K562 (cell line): ENCODE data around the gene GPR152. TPM values are rescaled to one million over a fixed set of nuclear protein-coding genes. Genes with fewer than 3 reads are reported as not detected.
"Not testable (repeated sequence)": the region's sequence is repeated elsewhere in the genome, so short reads cannot be mapped to it uniquely, and the experiment has no call there.

ENCODE experiments used
- ATAC-seq: fragments of 200-7000 bp; cut with Tn5 transposase; 3 replicates; pipeline ENCODE4 v1.9.1; 2020; ENCODE audit warnings: moderate library complexity
- BruUV-seq: library from RNA; stranded (reverse); fragments of 400-500 nt; replicated peaks from 2 replicates; lab custom pipeline; 2021; lab: Mats Ljungman, UMichigan
- CTCF ChIA-PET: fragments of 300-600 bp; formaldehyde crosslinking; extraction: SDS; loops from one replicate; lab custom pipeline; 2021; ENCODE audit warnings: low intra/inter-chr PET ratio; lab: Yijun Ruan, JAX
- POLR2A ChIA-PET: fragments of 300-600, 350-650 bp; sonication (Branson Sonifier 250); formaldehyde crosslinking; extraction: SDS; loops from one replicate; lab custom pipeline; 2021; ENCODE audit warnings: antibody characterized with exemption, inconsistent platforms; lab: Yijun Ruan, JAX
- DNase-seq, 4 experiments: peaks; one replicate each; pipeline versions ENCODE4 v3.0.0 to v3.0.0-alpha.2; 2011 to 2018; ENCODE audit warnings: low spot score in 3 of 4, mixed read lengths in 3 of 4; ENCODE audit errors: extremely low read depth in 1 of 4
- FAIRE-seq: peaks from 2 replicates; lab custom pipeline; 2011; peaks lifted over from hg19 to GRCh38; lab: Jason Lieb, UNC
- H2AFZ ChIP-seq: 2 replicates; pipeline ENCODE4 v1.6.0; 2011; ENCODE audit warnings: low read depth, low read length, control low read depth, inconsistent platforms
- H3K27ac ChIP-seq: fragments of 200-600 bp; 3 replicates; pipeline ENCODE4 v1.8.0; 2011; ENCODE audit warnings: low read depth, mild to moderate bottlenecking, control low read depth, inconsistent platforms, low read length, moderate library complexity, mixed read lengths; ENCODE audit errors: extremely low read depth
- H3K27me3 ChIP-seq, 2 experiments: fragments of 300-600 bp in 1 of 2; 2 replicates in 1 of 2; 3 replicates in 1 of 2; pipeline versions ENCODE4 v1.6.0 to v1.8.0; 2011; ENCODE audit warnings: inconsistent platforms in 2 of 2, low read length in 2 of 2, mild to moderate bottlenecking in 1 of 2, mixed read lengths in 1 of 2, moderate library complexity in 1 of 2; ENCODE audit not compliant: control insufficient read depth in 2 of 2, insufficient read depth in 2 of 2
- H3K36me3 ChIP-seq: fragments of 300-600 bp; 3 replicates; pipeline ENCODE4 v1.8.0; 2011; ENCODE audit warnings: mild to moderate bottlenecking, low read length, inconsistent platforms; ENCODE audit not compliant: control insufficient read depth, insufficient read depth
- H3K4me1 ChIP-seq, 2 experiments: fragments of 200-600 bp in 1 of 2; replicated peaks in 1 of 2; 2 replicates in 1 of 2; 3 replicates in 1 of 2; pipeline versions ENCODE4 v1.5.1 to v1.8.0; 2011; ENCODE audit warnings: inconsistent platforms in 2 of 2, low read length in 2 of 2, mild to moderate bottlenecking in 1 of 2, mixed read lengths in 1 of 2, moderate library complexity in 1 of 2; ENCODE audit not compliant: control insufficient read depth in 2 of 2, insufficient read depth in 2 of 2
- H3K4me2 ChIP-seq: 2 replicates; pipeline ENCODE4 v1.6.1; 2011; ENCODE audit warnings: low read length, control low read depth, inconsistent platforms, mixed read lengths; ENCODE audit not compliant: insufficient read depth
- H3K4me3 ChIP-seq: fragments of 200-600 bp; sonication (generic), shearing (Covaris generic); 2 replicates; pipeline ENCODE4 v1.5.1; 2016; ENCODE audit warnings: control low read depth, inconsistent platforms
- H3K79me2 ChIP-seq: fragments of 200-600 bp; 3 replicates; pipeline ENCODE4 v1.8.0; 2011; ENCODE audit warnings: low read length, inconsistent platforms; ENCODE audit not compliant: control insufficient read depth, insufficient read depth
- H3K9ac ChIP-seq, 2 experiments: 2 replicates each; pipeline versions ENCODE4 v1.6.0 to v1.6.1; 2011; ENCODE audit warnings: low read depth in 2 of 2, low read length in 2 of 2, control low read depth in 1 of 2, inconsistent platforms in 1 of 2, mild to moderate bottlenecking in 1 of 2, mixed read lengths in 1 of 2; ENCODE audit not compliant: insufficient read depth in 1 of 2
- H3K9me1 ChIP-seq: one replicate; pipeline ENCODE4 v1.6.0; 2011; ENCODE audit warnings: inconsistent platforms, mild to moderate bottlenecking, low read length, moderate library complexity; ENCODE audit not compliant: control insufficient read depth, insufficient read depth
- H3K9me3 ChIP-seq: replicated peaks from 2 replicates; pipeline ENCODE4 v1.5.1; 2011; ENCODE audit warnings: low read depth, low read length, inconsistent platforms; ENCODE audit not compliant: control insufficient read depth, insufficient read depth
- H4K20me1 ChIP-seq: replicated peaks from 2 replicates; pipeline ENCODE4 v1.6.1; 2011; ENCODE audit warnings: low read length, inconsistent platforms, mixed read lengths; ENCODE audit not compliant: control insufficient read depth, insufficient read depth
- ADNP ChIP-seq: fragments of 200-800 bp; sonication (Bioruptor generic); IDR thresholded peaks from 2 replicates; pipeline ENCODE4 v1.6.1; 2016; ENCODE audit warnings: missing genetic modification characterization, missing compliant biosample characterization
- BCOR ChIP-seq: fragments of 450-650 bp; IDR thresholded peaks from 2 replicates; pipeline ENCODE4 v1.6.1; 2016
- DPF2 ChIP-seq: fragments of 450-650 bp; IDR thresholded peaks from 2 replicates; pipeline ENCODE4 v1.6.1; 2016
- FOSL1 ChIP-seq: fragments of 200-800 bp; sonication (Bioruptor generic); conservative IDR thresholded peaks from 2 replicates; pipeline ENCODE4 v1.6.1; 2016; ENCODE audit warnings: missing genetic modification characterization, missing compliant biosample characterization
- JUND ChIP-seq, 2 experiments: IDR thresholded peaks; 2 replicates in 1 of 2; 3 replicates in 1 of 2; pipeline ENCODE4 v1.6.1; 2011; ENCODE audit warnings: borderline replicate concordance in 2 of 2, low read depth in 2 of 2, low read length in 2 of 2, improper control_type of control experiment in 1 of 2, missing biosample characterization in 1 of 2, missing genetic modification characterization in 1 of 2, missing genetic modification reagents in 1 of 2
- KDM1A ChIP-seq, 2 experiments: fragments of 450-650 bp; IDR thresholded peaks; 2 replicates each; pipeline ENCODE4 v1.6.1; 2016; ENCODE audit warnings: mild to moderate bottlenecking in 2 of 2
- PML ChIP-seq: IDR thresholded peaks from 2 replicates; pipeline ENCODE4 v1.6.1; 2012; ENCODE audit warnings: low read length, inconsistent platforms
- POLR2G ChIP-seq: fragments of 200-400 bp; formaldehyde crosslinking; IDR thresholded peaks from 2 replicates; pipeline ENCODE4 v1.6.1; 2017; ENCODE audit warnings: low read depth, mild to moderate bottlenecking, antibody characterized with exemption, low read length, moderate library complexity
- STAG1 ChIP-seq: sonication (generic); formaldehyde crosslinking; IDR thresholded peaks from 2 replicates; pipeline ENCODE4 v1.5.0; 2020; ENCODE audit warnings: missing genetic modification reagents, borderline replicate concordance
- TAF15 ChIP-seq: fragments of 200-400 bp; formaldehyde crosslinking; IDR thresholded peaks from 2 replicates; pipeline ENCODE4 v1.6.1; 2017; ENCODE audit warnings: mild to moderate bottlenecking, low read depth, low read length, moderate library complexity
- ZNF121 ChIP-seq: sonication (generic); formaldehyde crosslinking; conservative IDR thresholded peaks from 2 replicates; pipeline ENCODE4 v1.8.0; 2022; ENCODE audit warnings: missing genetic modification reagents
- ZNF384 ChIP-seq: IDR thresholded peaks from 2 replicates; pipeline ENCODE4 v1.6.1; 2012; ENCODE audit warnings: low read depth, low read length, improper control_type of control experiment
- WGBS: fragments of 100-300 bp; shearing (Covaris generic); methylation state at CpG from one replicate; pipeline ENCODE4 v1.1.6; 2016; ENCODE audit warnings: low coverage, mixed read lengths; ENCODE audit not compliant: insufficient coverage; ENCODE audit errors: missing lambda C conversion rate; 5-methylcytosine and 5-hydroxymethylcytosine counted together
- in situ Hi-C: fragments of 300-500 bp; cut with MboI; formaldehyde crosslinking; loops from 4 replicates; pipeline ENCODE4 v1.15.0; 2018; ENCODE audit warnings: inconsistent platforms, mixed read lengths
- intact Hi-C: fragments of 100-400 bp; cut with micrococcal nuclease; formaldehyde crosslinking; loops from 2 replicates; pipeline ENCODE4 v1.14.2; 2022
- polyA plus RNA-seq, 8 experiments: library from polyadenylated mRNA; depleted of rRNA in 4 of 8; stranded (reverse) in 5 of 8; unstranded in 3 of 8; fragments of >200 nt; fragmentation: Nextera tagmentation in 2 of 8; fragmentation: Illumina TruSeq in 1 of 8; extraction: Ambion mirVana in 2 of 8; extraction: Trizol in 1 of 8; gene quantifications; 2 replicates each; pipeline versions ENCODE4 v1.2.1 to v1.2.3, GENCODE V29; 2011 to 2014; ENCODE audit warnings: inconsistent platforms in 1 of 8, missing spikeins in 1 of 8
- total RNA-seq, 7 experiments: library from RNA; depleted of rRNA in 6 of 7; stranded (reverse); fragments of >200 nt in 6 of 7; fragmentation: Illumina TruSeq in 2 of 7; extraction: Trizol in 2 of 7; gene quantifications; 2 replicates each; pipeline versions ENCODE4 v1.2.1 to v1.2.3, GENCODE V29; 2011 to 2021; ENCODE audit warnings: low replicate concordance in 1 of 7
- TF ChIP-seq, protein P1 (sequence below), 2 experiments: fragments of 450-650 bp in 1 of 2; sonication (generic) in 1 of 2; formaldehyde crosslinking in 1 of 2; IDR thresholded peaks in 1 of 2; conservative IDR thresholded peaks in 1 of 2; 2 replicates each; pipeline versions ENCODE4 v1.6.1 to v1.8.1; 2016 to 2023; ENCODE audit warnings: mild to moderate bottlenecking in 2 of 2, moderate library complexity in 2 of 2, inconsistent platforms in 1 of 2, missing genetic modification reagents in 1 of 2

The GPR152 gene
- total and polyA plus RNA-seq, 9 of the 15 experiments (the other 6 are each of a cell fraction or from before 2014, with no cell fraction given): not detected

DNA sequence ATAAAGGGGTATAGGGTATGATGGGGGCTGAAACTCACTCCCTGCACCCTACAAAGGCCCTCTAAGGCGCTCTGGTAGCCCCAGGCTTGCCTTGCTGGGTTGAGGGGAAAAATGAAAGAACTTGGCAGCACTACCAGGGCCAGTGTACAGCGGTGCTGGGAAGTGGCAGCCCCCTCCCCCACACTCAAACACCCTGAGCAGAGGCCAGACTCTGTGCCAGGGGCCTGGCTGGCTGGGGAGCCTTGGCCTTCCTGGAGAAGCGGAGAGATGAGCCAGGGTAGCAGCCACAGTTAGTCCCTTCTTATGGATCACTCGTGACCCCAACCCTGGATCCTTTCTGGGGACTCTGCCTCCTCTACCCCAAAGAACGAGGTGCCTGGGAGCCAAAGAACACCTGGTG lies 13.8 kb upstream of the GPR152 start:
- no peak overlapping the region for H3K4me2 ChIP-seq
- ChIA-PET CTCF (interaction anchor here (0.6 kb wide), 1 partner anchor 1652 kb away, joined by 4 read pairs; no protein-coding TSS in a partner anchor), POLR2A (interaction anchor here (0.7 kb wide), 1 partner anchor 27 kb away, joined by 3 read pairs; no protein-coding TSS in a partner anchor)
- 0 out of 2 replicates have a peak, but pooled peaks have one; percentile 10 for TF ChIP-seq STAG1
- TF ChIP-seq TAF15: no peak
- 0 out of 2 replicates have a peak, but pooled peaks have one; percentile 14 for TF ChIP-seq POLR2G
- in situ Hi-C loops (no loop called here), intact Hi-C loops (loop anchor here (5.0 kb wide), 1 partner anchor 44 kb away; no protein-coding TSS in a partner anchor)
- peaks cover 20 to 56% of the 10 kb centered on the region in 2 experiments; a peak in 4 of 5 replicates for H3K4me1 ChIP-seq
- no peaks in the 10 kb centered on the region for H3K9me1 ChIP-seq
- H2AFZ ChIP-seq: no peak overlapping the region
- WGBS: 79% methylated on average over 5 of the region's 5 CpGs
- BruUV-seq: no TSS peak
- H4K20me1 ChIP-seq: no peaks in the 10 kb centered on the region
- no peak for DNase-seq
- H3K9me3 ChIP-seq: no peaks in the 10 kb centered on the region
- H3K36me3 ChIP-seq: no peaks in the 10 kb centered on the region
- no peak for FAIRE-seq
- H3K9ac ChIP-seq: no peak overlapping the region; a peak in 1 of 4 replicates
- H3K4me3 ChIP-seq: no peak overlapping the region
- H3K27ac ChIP-seq: no peak overlapping the region
- H3K27me3 ChIP-seq: no peaks in the 10 kb centered on the region
- no peak for ATAC-seq
- H3K79me2 ChIP-seq: peaks cover 12% of the 10 kb centered on the region

DNA sequence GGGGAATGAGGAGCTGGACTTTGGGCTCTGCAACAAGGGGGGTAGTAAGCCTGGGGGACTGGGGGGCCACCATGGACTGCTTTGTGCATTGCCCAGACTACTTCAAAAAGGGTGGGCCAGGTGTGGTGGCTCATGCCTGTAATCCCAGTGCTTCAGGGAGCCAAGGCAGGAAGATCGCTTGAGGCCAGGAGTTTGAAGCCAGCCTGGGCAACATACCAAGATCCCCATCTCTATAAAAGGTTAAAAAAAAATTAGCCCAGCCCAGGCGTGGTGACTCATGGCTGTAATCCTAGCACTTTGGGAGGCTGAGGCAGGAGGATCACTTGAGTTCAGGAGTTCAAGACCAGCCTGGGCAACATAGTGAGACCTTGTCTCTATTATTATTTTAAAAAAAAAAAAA lies 13.0 kb upstream of the GPR152 start:
- H3K9me1 ChIP-seq, ATAC-seq, H2AFZ ChIP-seq, H3K27me3 ChIP-seq, FAIRE-seq, H3K9me3 ChIP-seq, in situ Hi-C loops, H3K36me3 ChIP-seq, H4K20me1 ChIP-seq, DNase-seq, BruUV-seq: not testable (repeated sequence)
- Histone ChIP-seq H3K4me3 (peak overlapping the region; percentile 75), H3K4me1 (peaks cover 20 to 56% of the 10 kb centered on the region in 2 experiments; a peak in 4 of 5 replicates), H3K27ac (peak overlapping the region; percentile 86; the same call in 2 of the 3 replicates), H3K9ac (peak overlapping the region; percentile 78 to 95), H3K4me2 (peak overlapping the region; percentile 93), H3K79me2 (peaks cover 12% of the 10 kb centered on the region)
- CTCF ChIA-PET: interaction anchor here (0.6 kb wide), 1 partner anchor 1651 kb away, joined by 4 read pairs; no protein-coding TSS in a partner anchor
- 0 out of 2 replicates have a peak, but pooled peaks have one; percentile 24 for TF ChIP-seq DPF2
- TF ChIP-seq ADNP (tag): peak; percentile 83
- peak; percentile 9 to 27; a peak in 1 of 4 replicates for TF ChIP-seq KDM1A (IDR thresholded peaks at IDR 0.05)
- peak; percentile 50; the same call in 1 of the 2 replicates for TF ChIP-seq BCOR
- TF ChIP-seq ZNF121 (CRISPR knock-in tag): peak; percentile 54
- TF ChIP-seq PML: 0 out of 2 replicates have a peak, but pooled peaks have one; percentile 3
- TF ChIP-seq FOSL1 (tag): peak; percentile 68
- TF ChIP-seq ZNF384: peak; percentile 55; the same call in 1 of the 2 replicates
- peak; percentile 27; the same call in 1 of the 2 replicates for TF ChIP-seq JUND (IDR thresholded peaks at IDR 0.05; ENCODE audit: borderline replicate concordance, low read depth, low read length)
- TF ChIP-seq JUND (tag; IDR thresholded peaks at IDR 0.05; ENCODE audit: borderline replicate concordance, low read depth, low read length): 0 out of 3 replicates have a peak, but pooled peaks have one; percentile 21
- TF ChIP-seq, protein P1, sequence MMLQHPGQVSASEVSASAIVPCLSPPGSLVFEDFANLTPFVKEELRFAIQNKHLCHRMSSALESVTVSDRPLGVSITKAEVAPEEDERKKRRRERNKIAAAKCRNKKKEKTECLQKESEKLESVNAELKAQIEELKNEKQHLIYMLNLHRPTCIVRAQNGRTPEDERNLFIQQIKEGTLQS (IDR thresholded peaks at IDR 0.05): peak; percentile 57
- TF ChIP-seq, protein P1 (CRISPR knock-in tag; conservative IDR thresholded peaks at IDR 0.05): not testable (repeated sequence)
- intact Hi-C loops: loop anchor here (5.0 kb wide), 1 partner anchor 43 kb away; no protein-coding TSS in a partner anchor
- 28% methylated on average over 2 of the region's 2 CpGs for WGBS
- POLR2A ChIA-PET: interaction anchor here (0.5 to 0.9 kb wide), 6 partner anchors 11 to 179 kb away, joined by 3 to 5 read pairs (median 4); no protein-coding TSS in a partner anchor
